DMS153 treated with DMSO at 0.1 percent for 48 hours (cell line): ENCODE measurements around the gene PRF1.
"Not testable (repeated sequence)": the region's sequence is repeated elsewhere in the genome, so short reads cannot be mapped to it uniquely, and the experiment has no call there.

ENCODE experiments used
- DNase-seq: peaks from one replicate; lab custom pipeline; 2025; ENCODE audit not compliant: unreplicated experiment; lab: John Stamatoyannopoulos, UW

Gene PRF1

DNA sequence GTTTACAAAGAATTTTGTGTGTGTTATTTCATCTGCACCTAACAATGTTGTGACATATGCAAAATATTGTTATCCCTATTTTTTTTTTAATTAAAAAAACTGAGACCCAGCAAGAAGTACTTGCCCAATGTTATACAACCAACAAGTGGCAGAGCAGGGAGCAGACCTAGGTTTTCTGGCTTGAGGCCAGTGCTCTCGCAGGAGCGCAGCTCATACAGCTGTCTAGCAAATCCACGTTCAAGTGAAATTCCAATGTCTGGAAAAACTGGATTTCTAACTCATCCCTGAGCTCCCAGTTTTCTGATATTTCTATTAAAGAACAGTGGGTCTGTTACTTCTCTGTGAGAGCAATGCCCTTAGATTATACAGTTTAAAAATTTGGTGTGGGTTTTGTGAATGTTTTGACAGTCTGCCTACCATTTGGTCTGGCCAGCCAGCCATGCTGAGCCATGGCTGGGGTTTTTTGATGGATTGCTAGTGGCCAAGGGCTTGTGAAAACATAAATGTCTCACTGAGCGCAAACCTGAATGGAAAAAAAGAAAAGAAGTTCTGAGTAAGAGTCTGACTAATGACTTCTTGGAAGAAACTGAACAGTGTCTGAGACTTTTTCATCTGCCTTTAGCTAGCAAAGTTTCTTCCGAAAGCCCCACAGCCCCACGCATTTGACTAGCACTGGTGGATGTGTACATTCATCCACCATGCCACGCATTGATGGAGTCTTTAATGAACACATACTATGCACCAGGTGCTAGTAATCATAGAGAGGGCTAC lies 15.4 kb upstream of the PRF1 start:
- no peak for DNase-seq

DNA sequence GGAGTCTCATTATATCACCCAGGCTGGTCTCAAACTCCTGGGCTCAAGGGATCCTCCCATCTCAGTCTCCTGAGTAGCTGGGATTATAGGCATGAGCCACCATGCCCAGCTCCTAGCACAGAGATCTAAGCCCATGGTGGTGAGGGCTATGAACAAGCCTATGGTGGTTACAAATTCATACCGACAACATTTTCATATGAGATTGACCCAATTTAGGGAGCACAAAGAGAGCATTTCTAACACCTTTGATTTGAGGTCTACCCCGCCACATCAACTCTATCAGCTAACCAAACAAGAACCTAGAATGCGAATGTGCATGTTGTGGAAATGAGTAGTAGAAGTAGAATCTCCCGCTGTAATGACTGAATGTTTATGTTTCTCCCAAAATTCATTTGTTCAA lies 14.2 kb upstream of the PRF1 start:
- no peak for DNase-seq

DNA sequence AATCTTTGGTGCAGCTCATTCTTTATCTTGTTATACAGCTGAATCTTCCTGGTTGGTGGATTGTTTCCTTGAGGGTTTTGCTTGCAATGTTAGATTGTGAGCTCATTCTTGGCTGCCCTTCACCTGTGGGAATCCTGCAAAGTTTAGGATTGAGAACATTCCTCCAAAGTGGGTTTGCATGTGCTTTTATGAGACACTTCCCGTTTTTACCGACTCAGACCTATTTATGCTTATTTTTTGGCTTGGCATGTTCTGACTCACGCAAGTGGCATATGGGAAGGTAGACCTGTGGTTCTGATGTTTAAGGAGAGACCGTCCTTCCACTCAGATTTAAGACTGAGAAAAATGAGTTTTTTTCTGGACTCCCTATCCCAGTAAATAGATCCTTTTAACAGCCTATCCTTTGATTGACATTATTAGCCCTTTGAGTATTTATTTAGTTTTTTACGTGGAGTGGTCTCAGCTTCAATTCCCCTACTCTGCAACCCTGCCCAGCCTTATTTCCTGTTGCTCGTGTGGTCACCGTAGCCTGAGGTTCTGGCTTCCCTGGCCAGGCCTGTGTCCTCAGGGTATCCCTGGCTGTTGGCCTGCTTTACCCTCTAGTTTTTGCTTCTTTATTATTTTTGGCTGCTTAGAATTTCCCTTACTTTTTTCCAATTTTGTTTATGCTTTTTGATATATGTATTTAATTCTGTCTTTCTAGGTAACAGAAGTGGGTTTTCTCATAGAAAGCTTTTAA lies 13.4 kb upstream of the PRF1 start:
- DNase-seq = no peak

DNA sequence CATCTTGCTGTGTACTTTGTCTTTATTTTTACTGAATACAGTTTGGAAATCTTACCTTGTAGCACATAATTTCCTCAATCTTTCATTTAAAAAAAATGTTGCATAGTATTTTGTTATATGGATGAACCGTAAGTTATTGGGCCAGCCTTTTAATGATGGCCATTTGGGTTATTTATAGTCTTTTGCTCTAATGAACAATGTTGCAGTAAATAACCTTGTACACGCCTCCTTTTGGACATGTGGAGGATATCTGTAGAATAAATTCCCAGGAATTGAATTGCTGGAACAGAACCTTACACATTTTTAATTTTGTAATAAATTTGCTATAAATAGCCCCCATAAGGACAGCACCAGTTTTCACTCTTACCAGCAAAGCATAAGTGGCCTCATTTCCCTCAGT lies 12.7 kb upstream of the PRF1 start:
- no peak for DNase-seq

DNA sequence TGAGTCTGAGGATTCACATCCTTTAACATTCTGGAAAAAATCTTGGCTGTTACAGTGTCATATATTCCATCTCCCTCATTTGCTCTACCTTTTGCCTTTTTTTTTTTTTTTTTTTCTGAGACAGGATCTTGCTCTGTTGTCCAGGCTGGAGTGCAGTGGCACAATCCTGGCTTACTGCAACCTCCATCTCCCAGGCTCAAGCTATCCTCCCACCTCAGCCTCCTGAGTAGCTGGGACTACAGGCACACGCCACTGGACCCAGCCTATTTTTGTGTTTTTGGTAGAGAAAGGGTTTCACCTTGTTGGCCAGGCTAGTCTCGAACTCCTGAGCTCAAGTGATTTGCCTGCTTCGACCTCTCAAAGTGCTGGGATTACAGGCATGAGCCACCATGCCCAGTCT lies 11.8 kb upstream of the PRF1 start:
- DNase-seq = not testable (repeated sequence)

DNA sequence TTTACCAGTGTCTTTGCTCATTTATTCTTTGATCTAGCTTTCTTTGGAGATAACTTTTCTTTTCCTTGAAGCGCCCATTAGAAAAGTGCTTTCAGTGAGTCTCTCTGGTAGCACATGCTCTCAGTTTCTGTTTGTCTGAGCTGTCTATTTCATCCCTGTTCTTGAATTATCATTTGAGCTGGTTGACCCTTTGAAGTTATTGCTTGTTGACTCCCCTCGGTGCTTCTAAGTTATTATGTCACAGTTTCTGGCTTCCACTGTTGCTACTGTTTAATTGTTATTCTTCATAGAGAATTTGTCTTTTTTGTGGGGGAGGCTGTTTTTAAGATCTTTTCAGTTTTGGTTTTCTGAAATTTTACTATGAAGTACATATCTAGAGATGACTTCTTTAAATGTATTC lies 11.4 kb upstream of the PRF1 start:
- no peak for DNase-seq

DNA sequence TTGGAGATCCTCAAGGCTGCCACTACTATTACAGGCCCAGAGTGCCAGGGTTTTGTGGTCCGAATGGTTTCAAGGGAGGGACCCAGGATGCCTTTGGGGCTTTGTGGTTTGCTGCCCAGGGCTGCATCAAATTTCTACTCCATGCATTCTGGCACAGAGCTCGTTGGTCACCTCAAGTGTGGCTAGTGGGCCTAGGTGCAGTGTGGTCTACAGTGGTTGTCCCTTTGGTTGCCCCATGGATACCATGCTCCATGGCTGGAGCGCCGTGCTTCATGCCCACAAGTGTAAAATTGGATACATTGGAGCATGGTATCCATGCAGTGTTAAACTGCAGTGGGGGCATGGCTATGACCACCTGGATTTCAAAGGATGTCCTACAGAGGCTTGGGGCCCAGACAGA lies 5.4 kb upstream of the PRF1 start:
- DNase-seq = no peak

DNA sequence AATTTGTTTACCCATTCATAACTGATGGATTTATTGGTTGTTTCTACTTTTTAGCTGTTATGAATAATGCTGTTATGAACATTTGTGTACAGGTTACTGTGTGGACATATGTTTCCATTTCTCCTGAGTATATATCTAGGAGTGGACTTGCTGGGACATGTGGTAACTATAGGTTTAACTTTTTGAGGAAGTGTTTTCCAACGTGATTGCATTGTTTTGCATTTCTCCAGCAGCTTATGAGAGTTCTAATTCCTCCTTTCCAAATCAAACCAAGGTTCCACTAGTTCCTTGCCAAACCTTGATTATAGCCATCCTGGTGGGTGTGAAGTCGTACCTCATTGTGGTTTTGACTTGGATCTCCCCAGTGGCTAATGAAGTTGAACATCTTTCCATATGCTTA lies 2.6 kb upstream of the PRF1 start:
- DNase-seq = no peak

DNA sequence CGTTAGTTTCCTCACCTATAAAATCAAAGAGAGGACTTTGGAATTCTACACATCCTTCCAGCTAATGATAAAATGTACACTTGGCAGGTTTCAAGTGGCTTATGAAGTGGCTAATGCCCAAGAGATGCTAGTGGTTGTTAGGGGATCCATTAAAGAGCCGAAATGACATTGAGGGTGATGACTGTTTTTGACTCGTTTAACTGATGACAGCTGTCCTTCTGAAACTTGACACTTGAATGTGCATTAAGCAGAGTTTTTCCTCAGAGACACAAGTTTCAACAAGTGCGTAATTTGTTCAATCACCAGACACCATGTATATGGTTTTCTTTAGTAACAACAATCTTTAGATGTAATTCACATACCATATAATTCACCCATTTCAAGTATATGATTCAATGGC lies 1.6 kb upstream of the PRF1 start:
- DNase-seq = no peak

DNA sequence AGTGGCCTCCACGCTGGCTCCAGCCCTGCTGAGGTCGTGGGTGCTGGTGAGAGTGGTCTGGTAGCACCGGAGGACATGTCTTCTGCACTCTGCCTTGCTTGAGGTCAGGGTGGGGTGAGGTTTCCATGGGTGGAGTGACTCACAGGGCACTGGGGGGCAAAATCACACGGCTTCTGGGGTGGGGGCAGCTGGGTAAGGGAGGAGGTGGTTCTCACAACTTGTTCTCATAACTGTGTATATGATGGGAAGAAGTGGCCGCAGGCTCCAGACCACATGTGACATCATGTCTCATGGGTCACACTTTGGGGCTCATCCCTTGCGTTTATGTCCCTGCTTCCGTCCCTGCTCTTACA lies 884 bp upstream of the PRF1 start:
- no peak for DNase-seq

DNA sequence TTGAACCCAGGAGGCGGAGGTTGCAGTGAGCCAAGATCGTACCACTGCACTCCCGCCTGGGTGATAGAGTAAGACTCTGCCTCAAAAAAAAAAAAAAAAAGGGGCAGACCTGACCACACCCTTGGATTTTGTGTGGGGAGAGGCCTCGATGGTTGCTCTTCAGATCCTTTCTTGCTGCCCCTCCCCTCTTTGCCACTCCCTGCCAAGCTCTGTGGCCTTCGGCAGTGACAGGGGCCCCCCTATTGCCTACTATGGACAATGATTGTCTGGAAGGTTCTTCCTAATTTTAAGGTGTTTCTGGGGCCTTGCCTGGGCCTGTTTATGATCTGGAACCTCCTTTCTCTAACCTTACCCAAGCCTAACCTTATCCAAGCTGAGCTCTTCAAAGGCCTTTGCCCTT lies 795 bp downstream of the PRF1 start:
- no peak for DNase-seq

DNA sequence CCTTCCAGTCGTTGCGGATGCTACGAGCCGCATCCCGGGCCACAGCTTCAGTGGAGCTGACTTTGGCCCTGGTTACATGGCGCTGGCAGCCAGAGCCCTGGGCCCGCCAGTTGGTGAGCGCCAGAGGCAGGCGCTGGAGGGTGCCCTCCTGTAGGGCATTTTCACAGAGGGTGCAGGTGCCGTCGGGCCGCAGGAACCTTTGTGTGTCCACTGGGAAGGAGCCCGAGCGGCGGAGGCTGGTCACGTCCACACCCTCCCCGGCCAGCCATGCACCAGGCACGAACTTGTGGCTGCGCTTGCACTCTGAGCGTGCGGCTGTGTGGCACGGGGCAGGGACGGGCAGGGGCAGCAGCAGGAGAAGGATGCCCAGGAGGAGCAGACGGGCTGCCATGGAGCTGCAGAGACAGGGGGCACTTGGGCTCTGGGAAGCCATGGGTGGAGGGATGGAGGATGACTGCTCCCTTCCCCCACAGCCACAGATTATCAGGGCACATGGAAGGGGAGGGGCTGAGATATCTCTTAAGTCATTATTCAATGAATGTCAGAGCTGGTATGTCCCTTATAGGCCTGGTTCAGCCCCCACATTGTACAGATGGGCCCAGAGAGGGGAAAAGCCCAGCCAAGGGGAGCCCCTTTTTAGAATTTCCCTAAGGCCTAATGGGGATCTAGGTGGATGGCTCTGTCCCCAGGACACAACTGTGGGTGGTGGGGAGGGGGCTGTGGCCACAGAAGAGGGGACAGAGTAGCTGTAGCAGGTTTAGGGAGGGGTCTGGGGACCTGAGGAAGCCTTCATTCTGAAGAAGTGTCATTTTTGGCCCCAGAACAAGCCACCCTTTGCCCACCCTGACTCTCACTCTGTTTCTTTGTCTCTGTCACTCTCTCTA lies 1.8 kb downstream of the PRF1 start:
- DNase-seq = no peak

DNA sequence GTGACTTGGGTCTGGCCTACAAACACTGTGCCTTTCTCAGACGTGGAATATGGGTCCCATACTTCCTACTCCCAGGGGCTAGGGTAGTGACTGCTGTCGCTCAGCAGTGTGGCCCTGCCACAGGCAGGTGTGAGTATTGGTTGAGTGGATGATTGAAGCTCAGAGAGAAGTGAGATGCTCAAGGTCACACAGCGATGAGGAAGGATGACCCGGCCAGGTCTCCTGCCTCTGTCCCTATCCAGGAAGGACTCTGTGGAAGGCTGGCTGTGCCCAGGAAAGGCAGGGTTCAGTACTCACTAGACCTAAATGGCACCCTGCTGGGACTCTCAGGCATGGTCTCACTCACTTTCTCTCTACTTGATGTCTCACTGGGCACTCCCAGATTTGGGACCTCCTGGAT lies 2.8 kb downstream of the PRF1 start:
- DNase-seq = no peak

DNA sequence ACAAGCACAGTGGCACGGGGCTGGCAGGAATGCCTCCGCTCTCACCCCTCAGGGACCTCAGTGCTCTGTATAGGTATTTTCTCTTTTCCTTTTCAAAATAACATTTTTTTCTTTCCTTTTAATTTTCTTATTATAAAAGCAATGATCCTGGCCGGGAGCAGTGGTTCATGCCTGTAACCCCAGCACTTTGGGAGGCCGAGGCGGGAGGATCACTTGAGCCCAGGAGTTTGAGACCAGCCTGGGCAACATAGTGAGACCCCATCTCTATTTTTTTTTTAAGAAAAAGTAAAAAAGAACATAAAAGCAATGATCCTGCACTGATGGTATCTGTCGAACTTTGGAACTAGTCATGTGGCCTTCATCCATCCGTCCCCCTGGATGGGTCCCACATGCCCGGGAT lies 3.2 kb downstream of the PRF1 start:
- no peak for DNase-seq

DNA sequence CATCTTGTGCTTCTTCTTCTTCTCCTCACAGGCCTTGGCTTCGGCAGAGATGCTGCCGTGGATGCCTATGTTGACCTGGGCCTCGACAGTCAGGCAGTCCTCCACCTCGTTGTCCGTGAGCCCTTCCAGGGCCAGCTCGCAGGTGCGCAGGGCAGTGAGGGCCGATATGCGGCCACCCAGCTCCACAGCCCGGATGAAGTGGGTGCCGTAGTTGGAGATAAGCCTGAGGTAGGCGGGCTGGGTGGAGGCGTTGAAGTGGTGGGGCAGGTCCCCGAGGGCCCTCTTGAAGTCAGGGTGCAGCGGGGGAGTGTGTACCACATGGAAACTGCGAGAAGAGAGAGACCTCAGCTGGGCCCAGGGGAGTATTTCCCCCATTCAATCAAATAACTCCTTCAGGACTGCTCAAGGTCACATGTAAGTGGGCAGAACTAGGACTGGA lies 3.7 kb downstream of the PRF1 start:
- DNase-seq = no peak

DNA sequence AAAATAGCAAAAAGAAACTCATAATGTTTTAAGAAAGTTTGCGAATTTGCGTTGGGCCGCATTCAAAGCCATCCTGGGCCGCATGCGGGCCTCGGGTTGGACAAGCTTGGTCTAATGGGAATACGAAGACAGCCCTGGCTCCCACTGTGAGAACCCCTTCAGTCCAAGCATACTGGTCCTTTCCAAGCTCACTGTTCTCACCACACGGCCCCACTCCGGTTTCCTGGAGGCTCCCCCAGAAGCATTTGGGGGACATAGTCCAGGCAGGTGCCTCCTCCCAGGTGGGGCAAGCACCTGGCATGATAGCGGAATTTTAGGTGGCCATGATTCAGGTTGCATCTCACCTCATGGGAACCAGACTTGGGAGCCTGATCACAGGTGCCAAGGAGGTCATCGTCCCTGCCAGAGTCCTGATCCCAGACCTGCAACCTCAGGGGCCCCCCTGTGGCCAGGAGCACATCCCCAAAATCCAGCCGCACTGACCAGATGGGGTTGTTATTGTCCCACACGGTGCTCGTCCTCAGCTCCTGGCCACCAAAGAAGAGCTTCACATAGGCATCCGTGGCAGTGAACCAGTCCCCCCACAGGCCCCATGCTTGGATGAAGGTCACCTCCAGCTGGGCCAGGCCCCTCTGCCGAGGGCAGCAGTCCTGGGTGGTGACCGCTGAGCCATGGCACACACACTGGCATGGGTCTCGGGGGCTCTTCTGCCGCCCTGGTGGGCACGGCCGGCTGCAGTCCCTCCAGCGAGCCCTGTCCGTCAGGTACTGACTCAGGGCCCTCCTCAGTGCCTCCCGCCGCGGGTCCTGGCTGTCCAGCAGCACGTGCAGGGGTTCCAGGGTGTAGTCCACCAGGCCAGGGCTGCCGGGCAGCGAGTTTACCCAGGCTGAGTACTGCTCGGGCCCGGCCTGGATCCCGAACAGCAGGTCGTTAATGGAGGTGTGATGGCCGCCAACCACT lies 4.4 kb downstream of the PRF1 start:
- DNase-seq = no peak

DNA sequence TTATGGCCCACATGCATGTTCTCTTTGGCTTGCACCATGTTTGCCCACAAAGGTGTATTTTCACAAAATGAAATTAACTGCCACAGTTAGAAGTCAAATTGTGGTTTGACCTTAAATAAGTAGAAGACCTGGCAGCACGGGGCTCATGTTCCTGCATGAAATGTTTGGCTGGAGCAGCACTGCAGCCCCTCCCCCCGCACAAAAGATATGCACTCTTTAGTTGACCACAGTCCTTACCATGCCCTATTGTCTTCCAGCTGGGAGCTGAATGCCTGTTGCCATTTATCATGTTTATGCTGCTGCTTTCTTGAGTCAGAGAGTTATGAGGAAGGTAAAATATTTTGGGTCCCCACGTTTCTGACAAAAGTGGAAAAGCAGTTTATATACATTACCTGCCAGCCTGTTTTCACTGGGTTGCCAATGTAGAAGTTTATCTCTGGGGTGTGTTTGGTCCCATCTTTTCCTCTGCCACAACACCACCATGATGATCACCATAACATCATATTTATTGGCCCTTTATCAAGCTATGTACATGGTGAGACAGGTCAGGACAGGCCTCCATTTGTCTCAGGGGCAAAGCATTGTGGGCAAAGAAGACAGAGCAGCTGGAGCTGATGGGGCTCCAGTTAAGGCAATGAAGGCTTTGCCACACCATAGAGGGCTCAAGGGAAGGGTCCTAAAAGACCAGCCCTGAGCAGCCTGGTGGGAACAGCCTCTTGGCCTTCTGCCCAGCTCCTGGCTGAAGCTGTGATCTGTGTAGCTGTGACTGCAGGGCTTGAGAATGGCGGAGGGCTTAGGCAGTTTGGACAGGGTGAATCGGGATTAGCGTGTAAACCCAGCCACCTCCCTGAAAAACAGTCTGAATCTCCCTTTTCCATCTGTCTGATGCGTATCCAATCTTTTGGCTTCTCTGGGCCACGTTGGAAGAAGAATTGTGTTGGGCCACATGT lies 5.4 kb downstream of the PRF1 start:
- no peak for DNase-seq

DNA sequence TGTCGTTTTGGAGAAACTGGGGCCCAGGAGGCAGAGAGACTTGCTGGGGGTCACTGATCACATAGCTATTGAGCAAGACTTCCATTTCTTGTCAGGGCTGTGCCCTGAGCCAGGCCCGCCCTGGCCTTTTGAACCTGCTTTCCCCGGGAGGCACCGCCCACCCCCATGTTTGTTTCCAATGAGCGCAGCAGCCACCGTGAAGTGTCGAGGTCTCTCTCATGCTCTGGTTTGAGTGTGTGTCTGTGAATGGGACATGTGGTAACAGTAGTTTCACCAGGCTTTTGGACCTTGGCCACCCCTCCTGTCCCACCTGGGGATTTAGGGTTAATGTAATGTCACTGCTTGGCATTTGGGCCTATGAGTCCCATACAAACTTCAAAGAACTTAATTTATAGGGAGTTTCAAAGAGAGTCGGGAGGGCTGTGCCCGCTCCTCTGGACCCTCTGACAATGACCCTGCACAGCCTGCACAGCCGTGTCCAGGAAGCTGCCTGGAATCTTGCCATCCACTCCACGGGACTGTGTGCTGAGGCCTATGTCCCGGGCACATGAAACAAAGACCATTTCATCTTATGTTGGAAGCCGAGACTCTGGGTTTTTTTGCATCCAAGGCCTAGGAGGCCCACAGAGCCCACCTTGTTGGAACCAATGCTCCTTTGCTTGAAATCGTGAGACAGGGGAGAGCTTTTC lies 6.3 kb downstream of the PRF1 start:
- DNase-seq = no peak

DNA sequence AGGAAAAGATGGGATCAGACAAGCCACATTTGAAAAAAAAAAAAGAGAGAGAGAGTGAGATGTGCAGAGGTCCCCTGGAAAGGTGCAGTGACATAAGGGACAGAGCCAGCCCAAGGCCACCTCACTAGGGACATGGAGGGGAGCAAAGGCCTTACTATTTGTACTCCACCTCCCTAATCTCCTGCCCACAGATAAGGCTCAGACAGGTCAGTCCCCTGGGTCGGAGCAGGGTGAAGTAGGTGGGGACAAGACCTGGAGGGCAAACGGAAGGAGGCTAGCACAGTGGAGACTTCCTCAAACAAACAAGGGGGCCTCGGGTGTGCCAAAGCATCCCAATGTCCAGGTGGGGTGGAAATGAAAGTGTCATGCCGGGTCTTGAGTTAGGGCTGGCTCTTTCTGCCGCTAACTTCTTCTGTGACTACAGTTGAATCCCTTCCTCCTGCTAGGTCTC lies 7.0 kb downstream of the PRF1 start:
- DNase-seq = no peak
